Stimulated activated CD8-positive, alpha-beta memory T cell treated with anti-CD3 and anti-CD28 coated beads, Interleukin-15, amount 100 ng/mL, for 4 hours (primary cell): ENCODE results near the gene GMPPA.

Source experiments
- DNase-seq, 2 donors: peaks; one replicate each; pipeline ENCODE4 v3.0.0-alpha.2; 2020; ENCODE audit warnings: low read depth in 2 of 2

The GMPPA gene

GRCh38 chr2:219521066-219521880 lies 22.6 kb downstream of the GMPPA start:
- no peak for DNase-seq

- DNase-seq, result no peak
These were observed 23.7 kb downstream of the GMPPA start for GRCh38 chr2:219522111-219523030.

GRCh38 chr2:219523031-219523671 lies 24.5 kb downstream of the GMPPA start:
- no peak for DNase-seq

- DNase-seq, result no peak
These were observed 26.1 kb downstream of the GMPPA start for GRCh38 chr2:219524817-219525216.

GRCh38 chr2:219525533-219526232 lies 27.0 kb downstream of the GMPPA start:
- no peak for DNase-seq

GRCh38 chr2:219526320-219527075 lies 27.8 kb downstream of the GMPPA start:
- no peak for DNase-seq

- no peak for DNase-seq
These were observed 28.3 kb downstream of the GMPPA start for GRCh38 chr2:219527076-219527394.

GRCh38 chr2:219527472-219527871 lies 28.8 kb downstream of the GMPPA start:
- no peak for DNase-seq

- DNase-seq, result peak; percentile 51 to 62
These were observed 31.6 kb downstream of the GMPPA start for GRCh38 chr2:219530048-219530963.

GRCh38 chr2:219531639-219532377 lies 33.1 kb downstream of the GMPPA start:
- DNase-seq, result no peak

- DNase-seq, result no peak
These were observed 33.6 kb downstream of the GMPPA start for GRCh38 chr2:219532378-219532649.

GRCh38 chr2:219533930-219534661 lies 35.4 kb downstream of the GMPPA start:
- DNase-seq, result no peak

GRCh38 chr2:219536425-219536824 lies 37.7 kb downstream of the GMPPA start:
- no peak for DNase-seq

- DNase-seq, result no peak
These were observed 38.3 kb downstream of the GMPPA start for GRCh38 chr2:219536967-219537366.

- DNase-seq, result no peak
These were observed 39.2 kb downstream of the GMPPA start for GRCh38 chr2:219537657-219538488.

GRCh38 chr2:219538504-219538951 lies 39.8 kb downstream of the GMPPA start:
- no peak for DNase-seq

- DNase-seq, result no peak
These were observed 40.5 kb downstream of the GMPPA start for GRCh38 chr2:219538956-219539788.
